GM10266 (cell line): ENCODE results near the gene IGDCC3.

Source experiments
- DNase-seq: peaks from one replicate; pipeline ENCODE4 v3.0.0; 2012; ENCODE audit errors: extremely low spot score
- TF ChIP-seq, protein P1 (sequence below): IDR thresholded peaks from 2 replicates; pipeline ENCODE4 v1.5.1; 2012; ENCODE audit warnings: mild to moderate bottlenecking, low read depth; ENCODE audit not compliant: control insufficient read depth, insufficient read depth; ENCODE audit errors: missing control alignments

The IGDCC3 gene

DNA sequence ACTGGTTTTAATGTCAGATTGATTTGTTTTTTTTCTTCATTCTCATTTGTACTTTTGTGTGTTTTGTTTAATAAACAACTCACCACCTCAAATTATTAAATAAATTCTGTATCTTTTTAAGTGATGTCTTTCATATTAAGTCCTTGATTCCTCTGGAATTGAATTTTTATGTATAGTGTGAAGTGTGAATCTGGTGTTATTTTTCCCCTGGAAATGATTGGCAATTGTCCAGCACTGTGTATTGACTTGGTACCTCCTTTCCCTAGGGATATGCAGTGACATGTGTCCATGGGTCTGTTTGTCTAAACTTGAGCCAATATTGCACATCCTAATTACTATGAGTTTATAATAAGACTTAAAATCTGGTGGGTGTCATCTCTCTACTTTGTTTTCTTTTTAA lies 71.3 kb downstream of the IGDCC3 start:
- DNase-seq, result no peak

DNA sequence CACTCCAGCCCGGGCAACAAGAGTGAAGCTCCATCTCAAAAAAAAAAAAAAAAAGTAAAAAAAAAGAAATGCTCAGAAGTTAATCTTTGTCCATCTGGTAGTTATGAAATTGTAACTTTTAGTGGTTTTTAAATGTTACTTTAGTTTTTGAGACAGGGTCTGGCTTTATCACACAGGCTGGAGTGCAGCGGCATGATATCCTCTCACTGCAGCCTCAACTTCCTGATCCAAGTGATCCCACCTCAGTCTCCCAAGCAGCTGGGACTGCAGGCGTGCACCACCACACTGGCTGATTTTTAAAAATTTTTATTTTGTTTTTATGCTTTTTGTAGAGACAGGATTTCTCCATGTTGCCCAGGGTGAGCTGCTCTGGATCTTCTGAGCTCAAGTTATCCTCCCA lies 72.0 kb downstream of the IGDCC3 start:
- TF ChIP-seq, protein P1, sequence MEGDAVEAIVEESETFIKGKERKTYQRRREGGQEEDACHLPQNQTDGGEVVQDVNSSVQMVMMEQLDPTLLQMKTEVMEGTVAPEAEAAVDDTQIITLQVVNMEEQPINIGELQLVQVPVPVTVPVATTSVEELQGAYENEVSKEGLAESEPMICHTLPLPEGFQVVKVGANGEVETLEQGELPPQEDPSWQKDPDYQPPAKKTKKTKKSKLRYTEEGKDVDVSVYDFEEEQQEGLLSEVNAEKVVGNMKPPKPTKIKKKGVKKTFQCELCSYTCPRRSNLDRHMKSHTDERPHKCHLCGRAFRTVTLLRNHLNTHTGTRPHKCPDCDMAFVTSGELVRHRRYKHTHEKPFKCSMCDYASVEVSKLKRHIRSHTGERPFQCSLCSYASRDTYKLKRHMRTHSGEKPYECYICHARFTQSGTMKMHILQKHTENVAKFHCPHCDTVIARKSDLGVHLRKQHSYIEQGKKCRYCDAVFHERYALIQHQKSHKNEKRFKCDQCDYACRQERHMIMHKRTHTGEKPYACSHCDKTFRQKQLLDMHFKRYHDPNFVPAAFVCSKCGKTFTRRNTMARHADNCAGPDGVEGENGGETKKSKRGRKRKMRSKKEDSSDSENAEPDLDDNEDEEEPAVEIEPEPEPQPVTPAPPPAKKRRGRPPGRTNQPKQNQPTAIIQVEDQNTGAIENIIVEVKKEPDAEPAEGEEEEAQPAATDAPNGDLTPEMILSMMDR, result no peak

More for the DNA sequence above, 71.3 kb downstream of the IGDCC3 start:
- TF ChIP-seq, protein P1, result no peak

DNA sequence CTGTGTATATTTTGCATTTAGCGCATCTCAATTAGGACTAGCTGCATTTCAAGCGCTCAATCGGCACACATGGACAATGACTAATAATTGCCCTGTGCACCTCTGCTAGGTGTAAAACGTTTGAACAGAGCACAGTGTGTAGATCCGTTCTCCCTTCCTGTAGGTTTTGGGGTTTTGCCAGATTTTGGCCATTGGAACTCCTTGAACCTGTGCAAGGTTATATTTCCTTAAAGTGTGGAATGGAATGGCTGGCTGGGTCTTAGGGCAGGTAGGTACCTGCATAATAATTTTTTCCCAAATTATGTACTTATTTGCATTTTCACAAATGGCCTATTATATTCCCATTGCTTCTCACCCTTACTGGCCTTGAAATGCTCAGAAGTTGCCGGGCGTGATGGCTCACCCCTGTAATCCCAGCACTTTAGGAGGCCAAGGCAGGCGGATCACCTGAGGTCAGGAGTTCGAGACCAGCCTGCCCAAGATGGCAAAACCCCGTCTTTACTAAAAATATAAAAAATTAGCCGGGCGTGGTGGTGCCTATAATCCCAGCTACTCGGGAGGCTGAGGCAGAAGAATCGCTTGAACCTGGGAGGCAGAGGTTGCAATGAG lies 72.5 kb downstream of the IGDCC3 start:
- TF ChIP-seq, protein P1, result no peak
- DNase-seq, result no peak

More for the DNA sequence above, 72.0 kb downstream of the IGDCC3 start:
- no peak for DNase-seq

DNA sequence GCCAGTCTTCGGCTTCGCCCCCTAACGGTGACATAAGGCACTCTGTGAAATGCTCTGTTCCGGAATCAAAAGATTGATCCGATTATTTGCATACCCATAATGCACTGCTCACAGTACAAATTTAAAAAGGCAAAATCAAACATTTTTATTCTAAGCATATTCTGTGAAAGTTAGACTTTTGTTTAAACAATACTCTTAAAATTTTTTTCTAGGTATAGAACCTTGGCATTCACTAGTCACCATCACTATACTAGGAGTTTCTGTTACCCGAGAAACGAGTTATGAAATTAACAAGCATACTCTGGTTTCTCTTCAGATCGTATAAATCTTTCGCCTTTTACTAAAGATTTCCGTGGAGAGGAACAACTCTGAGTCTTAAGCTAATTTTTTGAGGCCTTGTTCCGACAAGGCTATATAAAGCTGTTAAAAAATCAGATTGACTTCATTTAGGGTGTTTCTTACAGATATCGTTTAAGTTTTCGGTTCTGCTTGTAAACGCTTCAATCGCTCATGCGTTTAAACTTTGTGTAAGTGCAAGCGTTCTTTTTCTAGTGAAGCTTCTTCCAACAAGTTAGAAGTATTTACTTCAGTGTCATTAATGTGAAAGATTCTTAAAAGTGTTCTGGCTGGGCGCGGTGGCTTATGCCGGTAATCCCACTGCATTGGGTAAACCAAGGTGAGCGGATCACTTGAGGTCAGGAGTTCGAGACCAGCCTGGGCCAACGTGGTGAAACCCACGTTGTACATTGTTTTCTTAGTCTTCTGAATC lies 73.2 kb downstream of the IGDCC3 start, which contains the start of gene RNU5B-1:
TSS of gene RNU5B-1 (plus strand) at position 297 of the 769 bp plus-strand sequence.
- peak; percentile 87 for DNase-seq
- TF ChIP-seq, protein P1, result peak; percentile 83

DNA sequence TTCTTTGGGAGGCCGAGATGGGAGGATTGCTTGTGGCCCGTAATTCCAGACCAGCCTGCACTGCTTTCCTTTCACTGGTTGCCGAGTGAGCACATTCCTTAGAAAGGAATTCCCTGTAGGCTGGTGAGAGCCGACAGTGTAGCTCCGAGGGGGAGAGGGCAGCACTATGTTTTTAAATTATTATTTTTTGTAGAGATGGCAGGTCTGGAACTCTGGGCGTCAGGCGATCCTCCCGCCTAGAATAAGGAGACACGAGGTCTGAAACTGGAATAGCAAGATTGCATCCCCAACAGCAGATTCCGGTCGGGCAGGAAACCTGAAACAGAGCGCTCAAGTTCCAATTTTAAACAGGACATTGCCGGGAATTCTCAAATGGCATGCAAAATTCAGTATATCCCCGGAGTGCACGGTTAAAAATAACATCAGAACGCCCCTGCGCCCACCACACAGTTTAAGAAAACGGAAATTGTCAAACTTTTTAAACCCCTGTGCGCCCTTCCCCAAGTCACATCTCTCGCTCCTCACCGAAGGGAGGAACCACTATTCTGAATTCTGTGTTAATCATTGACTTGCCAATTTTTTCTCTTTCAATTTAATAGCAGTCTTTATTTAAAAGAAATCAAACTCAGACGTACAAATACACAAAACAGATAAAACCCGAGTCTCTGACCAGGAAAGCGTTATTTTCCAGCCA lies 74.0 kb downstream of the IGDCC3 start:
- no peak for DNase-seq

DNA sequence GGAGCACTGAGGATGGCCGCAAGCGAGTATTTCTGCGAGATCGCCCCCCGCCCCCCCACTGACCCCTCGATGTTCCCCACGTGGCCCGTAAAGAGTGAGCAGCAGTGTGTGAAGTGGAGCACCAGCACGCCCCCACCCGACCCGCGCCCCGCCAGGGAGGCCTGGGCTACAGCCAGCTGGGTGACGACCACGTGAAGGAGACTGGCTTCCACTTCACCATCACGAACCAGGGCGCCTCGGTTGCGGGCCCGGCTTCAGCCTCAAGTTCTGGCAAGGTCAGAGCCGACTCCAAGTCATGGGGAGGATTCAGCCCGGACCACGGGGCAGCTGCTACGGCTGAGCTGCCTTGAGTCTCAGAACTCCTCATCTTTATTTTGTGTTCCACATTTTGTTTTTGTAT lies 75.7 kb downstream of the IGDCC3 start:
- TF ChIP-seq, protein P1, result no peak
- DNase-seq, result no peak

More for the DNA sequence above, 74.0 kb downstream of the IGDCC3 start:
- TF ChIP-seq, protein P1, result no peak
